GM12874 (cell line): ENCODE measurements around the gene ARHGEF28.

Experiments used
- TF ChIP-seq, protein P1 (sequence below): IDR thresholded peaks from 2 replicates; pipeline ENCODE4 v1.5.1; 2011; ENCODE audit warnings: low read depth, mild to moderate bottlenecking, control low read depth, low read length, moderate library complexity; ENCODE audit not compliant: insufficient read depth

Gene ARHGEF28

GRCh38 chr5:73821003-73821402 is 195.0 kb downstream of the ARHGEF28 start:
- TF ChIP-seq, protein P1, sequence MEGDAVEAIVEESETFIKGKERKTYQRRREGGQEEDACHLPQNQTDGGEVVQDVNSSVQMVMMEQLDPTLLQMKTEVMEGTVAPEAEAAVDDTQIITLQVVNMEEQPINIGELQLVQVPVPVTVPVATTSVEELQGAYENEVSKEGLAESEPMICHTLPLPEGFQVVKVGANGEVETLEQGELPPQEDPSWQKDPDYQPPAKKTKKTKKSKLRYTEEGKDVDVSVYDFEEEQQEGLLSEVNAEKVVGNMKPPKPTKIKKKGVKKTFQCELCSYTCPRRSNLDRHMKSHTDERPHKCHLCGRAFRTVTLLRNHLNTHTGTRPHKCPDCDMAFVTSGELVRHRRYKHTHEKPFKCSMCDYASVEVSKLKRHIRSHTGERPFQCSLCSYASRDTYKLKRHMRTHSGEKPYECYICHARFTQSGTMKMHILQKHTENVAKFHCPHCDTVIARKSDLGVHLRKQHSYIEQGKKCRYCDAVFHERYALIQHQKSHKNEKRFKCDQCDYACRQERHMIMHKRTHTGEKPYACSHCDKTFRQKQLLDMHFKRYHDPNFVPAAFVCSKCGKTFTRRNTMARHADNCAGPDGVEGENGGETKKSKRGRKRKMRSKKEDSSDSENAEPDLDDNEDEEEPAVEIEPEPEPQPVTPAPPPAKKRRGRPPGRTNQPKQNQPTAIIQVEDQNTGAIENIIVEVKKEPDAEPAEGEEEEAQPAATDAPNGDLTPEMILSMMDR = no peak

- TF ChIP-seq, protein P1 = no peak
Observed at GRCh38 chr5:73822278-73822988, 196.4 kb downstream of the ARHGEF28 start.

DNA sequence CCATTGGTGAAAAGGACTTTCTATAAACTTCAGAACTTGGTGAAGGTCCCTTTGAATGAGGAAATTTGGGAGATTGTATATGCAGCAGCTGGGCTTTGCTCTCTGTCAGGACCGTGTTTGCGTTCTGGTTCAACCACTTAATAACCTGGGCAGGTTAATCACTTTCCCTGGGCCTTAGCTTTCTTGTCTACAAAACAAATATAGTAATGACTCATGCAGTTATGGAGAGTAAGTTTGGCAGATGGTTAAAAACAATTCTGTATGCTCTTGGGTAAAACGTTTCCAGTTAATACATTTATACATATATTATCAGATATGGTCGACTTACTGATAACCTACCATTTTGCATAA is 197.0 kb downstream of the ARHGEF28 start:
- TF ChIP-seq, protein P1 = no peak

DNA sequence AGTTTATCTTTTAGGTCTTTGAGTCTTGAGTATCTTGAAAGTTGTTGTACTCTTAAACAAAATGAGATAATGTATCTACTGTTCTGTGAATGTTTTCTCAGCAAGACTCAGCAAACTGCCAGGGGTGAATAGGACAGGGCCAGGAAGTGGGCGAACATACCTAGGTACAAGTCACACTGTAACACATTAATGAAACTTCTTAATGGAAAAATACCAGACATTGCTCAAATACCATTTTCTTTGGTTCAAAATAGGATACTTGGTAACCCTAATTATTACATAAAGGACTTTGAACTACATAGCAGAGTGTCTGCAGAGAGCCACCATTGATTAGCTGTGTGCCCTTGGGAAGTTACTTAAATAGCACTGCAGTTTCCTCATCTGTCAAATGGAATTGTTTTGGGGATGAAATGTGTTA is 197.5 kb downstream of the ARHGEF28 start:
- TF ChIP-seq, protein P1 = no peak

- TF ChIP-seq, protein P1 = no peak
Observed at GRCh38 chr5:73825199-73825598, 199.2 kb downstream of the ARHGEF28 start.

DNA sequence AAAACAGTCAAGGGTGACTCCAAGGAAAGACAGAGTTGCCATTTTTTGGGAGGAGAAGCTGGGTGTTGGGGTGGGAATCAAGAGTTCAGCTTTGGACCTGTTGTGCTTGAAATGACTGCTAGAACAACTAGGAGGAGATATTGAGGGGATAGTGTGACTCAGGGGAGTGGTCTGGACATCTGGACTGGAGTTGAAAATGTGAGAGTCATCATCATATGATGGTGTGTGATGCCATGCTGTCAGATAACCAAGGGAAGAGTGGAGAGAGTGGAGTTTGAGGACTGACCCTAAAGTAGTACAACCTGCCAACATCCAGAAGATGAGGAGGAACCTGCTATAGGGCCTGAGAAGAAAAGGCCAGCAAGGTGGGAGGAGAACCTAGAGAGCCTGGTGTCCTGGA is 199.7 kb downstream of the ARHGEF28 start:
- TF ChIP-seq, protein P1 = no peak

- TF ChIP-seq, protein P1 = no peak
Observed at GRCh38 chr5:73826301-73827105, 200.5 kb downstream of the ARHGEF28 start.
